Measurements from ENCODE around the gene MID1IP1.

Gene MID1IP1

GRCh38 chrX:38807873-38808272, 6.6 kb downstream of the MID1IP1 start:
- Histone ChIP-seq H3K27ac (peak overlapping the region in 3 of 21 experiments; percentile 3 to 92 (median 87)), H3K4me3 (no peak overlapping the region)

GRCh38 chrX:38811515-38812243, 10.4 kb downstream of the MID1IP1 start:
- H3K27ac ChIP-seq, result peak overlapping the region in 2 of 21 experiments; percentile 18 to 44
- no peak overlapping the region for H3K4me3 ChIP-seq

- Histone ChIP-seq H3K27ac (peak overlapping the region in 4 of 21 experiments; percentile 29 to 67 (median 41)), H3K4me3 (no peak overlapping the region)
Measured at GRCh38 chrX:38816155-38816554, 14.9 kb downstream of the MID1IP1 start.

- Histone ChIP-seq H3K4me3 (no peak overlapping the region), H3K27ac (peak overlapping the region in 5 of 21 experiments; percentile 29 to 67 (median 32))
Measured at GRCh38 chrX:38817004-38817703, 15.9 kb downstream of the MID1IP1 start.

GRCh38 chrX:38819163-38819562, 17.9 kb downstream of the MID1IP1 start:
- Histone ChIP-seq H3K27ac (no peak overlapping the region), H3K4me3 (no peak overlapping the region)

- no peak overlapping the region for H3K27ac ChIP-seq
- no peak overlapping the region for H3K4me3 ChIP-seq
Measured at GRCh38 chrX:38819709-38820108, 18.4 kb downstream of the MID1IP1 start.

- Histone ChIP-seq H3K4me3 (no peak overlapping the region), H3K27ac (no peak overlapping the region)
Measured at GRCh38 chrX:38820751-38821150, 19.5 kb downstream of the MID1IP1 start.

- H3K4me3 ChIP-seq, result no peak overlapping the region
Measured at GRCh38 chrX:38824176-38824575, 22.9 kb downstream of the MID1IP1 start.

GRCh38 chrX:38831949-38832348, 30.7 kb downstream of the MID1IP1 start:
- Histone ChIP-seq H3K4me3 (no peak overlapping the region), H3K27ac (no peak overlapping the region)

More at GRCh38 chrX:38824176-38824575, 22.9 kb downstream of the MID1IP1 start:
- no peak overlapping the region for H3K27ac ChIP-seq

- H3K4me3 ChIP-seq, result no peak overlapping the region
- no peak overlapping the region for H3K27ac ChIP-seq
Measured at GRCh38 chrX:38837389-38837788, 36.1 kb downstream of the MID1IP1 start.

GRCh38 chrX:38839277-38839676, 38.0 kb downstream of the MID1IP1 start:
- H3K27ac ChIP-seq, result no peak overlapping the region
- H3K4me3 ChIP-seq, result no peak overlapping the region

- no peak overlapping the region for H3K27ac ChIP-seq
- H3K4me3 ChIP-seq, result no peak overlapping the region
Measured at GRCh38 chrX:38839944-38840343, 38.7 kb downstream of the MID1IP1 start.

- H3K27ac ChIP-seq, result no peak overlapping the region
- no peak overlapping the region for H3K4me3 ChIP-seq
Measured at GRCh38 chrX:38841750-38842149, 40.5 kb downstream of the MID1IP1 start.

GRCh38 chrX:38845426-38845825, 44.2 kb downstream of the MID1IP1 start:
- Histone ChIP-seq H3K27ac (no peak overlapping the region), H3K4me3 (no peak overlapping the region)

- Histone ChIP-seq H3K27ac (no peak overlapping the region), H3K4me3 (no peak overlapping the region)
Measured at GRCh38 chrX:38847206-38847902, 46.1 kb downstream of the MID1IP1 start.

GRCh38 chrX:38847903-38848230, 46.6 kb downstream of the MID1IP1 start:
- no peak overlapping the region for H3K27ac ChIP-seq

GRCh38 chrX:38848671-38849455, 47.6 kb downstream of the MID1IP1 start:
- H3K27ac ChIP-seq, result no peak overlapping the region
- no peak overlapping the region for H3K4me3 ChIP-seq

More at GRCh38 chrX:38847903-38848230, 46.6 kb downstream of the MID1IP1 start:
- no peak overlapping the region for H3K4me3 ChIP-seq

- H3K4me3 ChIP-seq, result no peak overlapping the region
- no peak overlapping the region for H3K27ac ChIP-seq
Measured at GRCh38 chrX:38850807-38851544, 49.7 kb downstream of the MID1IP1 start.

- H3K27ac ChIP-seq, result no peak overlapping the region
- no peak overlapping the region for H3K4me3 ChIP-seq
Measured at GRCh38 chrX:38854305-38854704, 53.0 kb downstream of the MID1IP1 start.

Data from skin epidermis (tissue), 12 donors.